ENCODE data around the gene SPATA4. TPM values are rescaled to one million over a fixed set of nuclear protein-coding genes. Genes with fewer than 3 reads are reported as not detected.

Gene SPATA4
- total and polyA plus RNA-seq, 9 of the 15 experiments (the other 6 are each of a cell fraction or from before 2014, with no cell fraction given): not detected

GRCh38 chr4:176163041-176163440, 32.3 kb downstream of the SPATA4 start (continued):
- TF ChIP-seq PKNOX1 (IDR thresholded peaks at IDR 0.05) (no peak), ZNF277 (CRISPR knock-in tag; IDR thresholded peaks at IDR 0.05; ENCODE audit: borderline replicate concordance) (no peak), NUFIP1 (IDR thresholded peaks at IDR 0.05; ENCODE audit: partially characterized antibody) (no peak), TFE3 (CRISPR knock-in tag; IDR thresholded peaks at IDR 0.05) (no peak), ZNF318 (IDR thresholded peaks at IDR 0.05; ENCODE audit: borderline replicate concordance in 1 of 2, low read depth in 1 of 2) (no peak), E2F6 (IDR thresholded peaks at IDR 0.05; ENCODE audit: borderline replicate concordance in 1 of 2, extremely low read depth in 1 of 2, insufficient read depth in 1 of 2, insufficient read length in 1 of 2, low read depth in 1 of 2, low read length in 1 of 2, poor library complexity in 1 of 2, severe bottlenecking in 1 of 2) (no peak)

All from K562 (cell line).